ENCODE measurements around the gene KCNIP1.

The KCNIP1 gene

GRCh38 chr5:170709640-170710039, 205.8 kb downstream of the KCNIP1 start:
- no peak overlapping the region for H3K27ac ChIP-seq
- TF ChIP-seq EZH2 (IDR thresholded peaks at IDR 0.05) (no peak), FOXP2 (optimal IDR thresholded peaks at IDR 0.05; ENCODE audit: control extremely low read depth, extremely low read length, insufficient read depth) (no peak), POLR2AphosphoS5 (IDR thresholded peaks at IDR 0.05; ENCODE audit: borderline replicate concordance, low read depth, low read length) (no peak)
- H3K4me3 ChIP-seq = no peak overlapping the region
- no peaks in the 10 kb centered on the region for H3K36me3 ChIP-seq (ENCODE audit: insufficient read depth, low read length)
- H3K9ac ChIP-seq (ENCODE audit: insufficient read length) = no peak overlapping the region
- H3K9me3 ChIP-seq (ENCODE audit: low read depth, low read length) = no peaks in the 10 kb centered on the region
- DNase-seq (ENCODE audit: low read depth, low spot score) = no peak

- Histone ChIP-seq H3K4me3 (no peak overlapping the region), H3K9me3 (ENCODE audit: low read depth, low read length) (no peaks in the 10 kb centered on the region), H3K36me3 (ENCODE audit: insufficient read depth, low read length) (no peaks in the 10 kb centered on the region), H3K9ac (ENCODE audit: insufficient read length) (no peak overlapping the region), H3K27ac (no peak overlapping the region)
- TF ChIP-seq POLR2AphosphoS5 (IDR thresholded peaks at IDR 0.05; ENCODE audit: borderline replicate concordance, low read depth, low read length) = no peak
- TF ChIP-seq EZH2 (IDR thresholded peaks at IDR 0.05) = no peak
- no peak for TF ChIP-seq FOXP2 (optimal IDR thresholded peaks at IDR 0.05; ENCODE audit: control extremely low read depth, extremely low read length, insufficient read depth)
- no peak for DNase-seq (ENCODE audit: low read depth, low spot score)
Measured at GRCh38 chr5:170711300-170711699, 207.5 kb downstream of the KCNIP1 start.

- no peak overlapping the region for H3K27ac ChIP-seq
- TF ChIP-seq FOXP2 (optimal IDR thresholded peaks at IDR 0.05; ENCODE audit: control extremely low read depth, extremely low read length, insufficient read depth) (no peak), POLR2AphosphoS5 (IDR thresholded peaks at IDR 0.05; ENCODE audit: borderline replicate concordance, low read depth, low read length) (no peak), EZH2 (IDR thresholded peaks at IDR 0.05) (no peak)
- DNase-seq (ENCODE audit: low read depth, low spot score) = no peak
- no peaks in the 10 kb centered on the region for H3K9me3 ChIP-seq (ENCODE audit: low read depth, low read length)
- no peak overlapping the region for H3K9ac ChIP-seq (ENCODE audit: insufficient read length)
- H3K4me3 ChIP-seq = no peak overlapping the region
- H3K36me3 ChIP-seq (ENCODE audit: insufficient read depth, low read length) = no peaks in the 10 kb centered on the region
Measured at GRCh38 chr5:170715141-170715540, 211.3 kb downstream of the KCNIP1 start.

GRCh38 chr5:170716396-170716795, 212.6 kb downstream of the KCNIP1 start:
- no peak overlapping the region for H3K4me3 ChIP-seq
- no peaks in the 10 kb centered on the region for H3K9me3 ChIP-seq (ENCODE audit: low read depth, low read length)
- DNase-seq (ENCODE audit: low read depth, low spot score) = no peak
- TF ChIP-seq POLR2AphosphoS5 (IDR thresholded peaks at IDR 0.05; ENCODE audit: borderline replicate concordance, low read depth, low read length) = no peak
- TF ChIP-seq FOXP2 (optimal IDR thresholded peaks at IDR 0.05; ENCODE audit: control extremely low read depth, extremely low read length, insufficient read depth) = no peak
- H3K9ac ChIP-seq (ENCODE audit: insufficient read length) = no peak overlapping the region
- no peak overlapping the region for H3K27ac ChIP-seq
- no peaks in the 10 kb centered on the region for H3K36me3 ChIP-seq (ENCODE audit: insufficient read depth, low read length)

- H3K4me3 ChIP-seq = no peak overlapping the region
Measured at GRCh38 chr5:170719551-170719950, 215.7 kb downstream of the KCNIP1 start.

GRCh38 chr5:170720179-170720578, 216.4 kb downstream of the KCNIP1 start:
- DNase-seq (ENCODE audit: low read depth, low spot score) = no peak
- Histone ChIP-seq H3K4me3 (no peak overlapping the region), H3K9me3 (ENCODE audit: low read depth, low read length) (no peaks in the 10 kb centered on the region), H3K27ac (no peak overlapping the region), H3K9ac (ENCODE audit: insufficient read length) (no peak overlapping the region), H3K36me3 (ENCODE audit: insufficient read depth, low read length) (no peaks in the 10 kb centered on the region)
- no peak for TF ChIP-seq EZH2 (IDR thresholded peaks at IDR 0.05)

More at GRCh38 chr5:170719551-170719950, 215.7 kb downstream of the KCNIP1 start:
- H3K9ac ChIP-seq (ENCODE audit: insufficient read length) = no peak overlapping the region
- H3K36me3 ChIP-seq (ENCODE audit: insufficient read depth, low read length) = no peaks in the 10 kb centered on the region
- no peak for TF ChIP-seq POLR2AphosphoS5 (IDR thresholded peaks at IDR 0.05; ENCODE audit: borderline replicate concordance, low read depth, low read length)
- TF ChIP-seq FOXP2 (optimal IDR thresholded peaks at IDR 0.05; ENCODE audit: control extremely low read depth, extremely low read length, insufficient read depth) = no peak
- TF ChIP-seq EZH2 (IDR thresholded peaks at IDR 0.05) = no peak
- no peak overlapping the region for H3K27ac ChIP-seq
- H3K9me3 ChIP-seq (ENCODE audit: low read depth, low read length) = no peaks in the 10 kb centered on the region
- DNase-seq (ENCODE audit: low read depth, low spot score) = no peak

GRCh38 chr5:170720984-170721383, 217.2 kb downstream of the KCNIP1 start:
- TF ChIP-seq FOXP2 (optimal IDR thresholded peaks at IDR 0.05; ENCODE audit: control extremely low read depth, extremely low read length, insufficient read depth) (no peak), EZH2 (IDR thresholded peaks at IDR 0.05) (no peak), POLR2AphosphoS5 (IDR thresholded peaks at IDR 0.05; ENCODE audit: borderline replicate concordance, low read depth, low read length) (no peak)
- Histone ChIP-seq H3K9me3 (ENCODE audit: low read depth, low read length) (no peaks in the 10 kb centered on the region), H3K4me3 (no peak overlapping the region), H3K27ac (no peak overlapping the region), H3K9ac (ENCODE audit: insufficient read length) (no peak overlapping the region), H3K36me3 (ENCODE audit: insufficient read depth, low read length) (no peaks in the 10 kb centered on the region)
- no peak for DNase-seq (ENCODE audit: low read depth, low spot score)

- no peak for DNase-seq (ENCODE audit: low read depth, low spot score)
- no peak overlapping the region for H3K9ac ChIP-seq (ENCODE audit: insufficient read length)
- no peaks in the 10 kb centered on the region for H3K9me3 ChIP-seq (ENCODE audit: low read depth, low read length)
- H3K27ac ChIP-seq = no peak overlapping the region
- H3K36me3 ChIP-seq (ENCODE audit: insufficient read depth, low read length) = no peaks in the 10 kb centered on the region
- no peak overlapping the region for H3K4me3 ChIP-seq
- TF ChIP-seq EZH2 (IDR thresholded peaks at IDR 0.05) (no peak), FOXP2 (optimal IDR thresholded peaks at IDR 0.05; ENCODE audit: control extremely low read depth, extremely low read length, insufficient read depth) (no peak), POLR2AphosphoS5 (IDR thresholded peaks at IDR 0.05; ENCODE audit: borderline replicate concordance, low read depth, low read length) (no peak)
Measured at GRCh38 chr5:170721681-170722080, 217.9 kb downstream of the KCNIP1 start.

GRCh38 chr5:170722316-170722715, 218.5 kb downstream of the KCNIP1 start:
- Histone ChIP-seq H3K9me3 (ENCODE audit: low read depth, low read length) (no peaks in the 10 kb centered on the region), H3K36me3 (ENCODE audit: insufficient read depth, low read length) (no peaks in the 10 kb centered on the region), H3K27ac (no peak overlapping the region), H3K9ac (ENCODE audit: insufficient read length) (no peak overlapping the region), H3K4me3 (no peak overlapping the region)
- DNase-seq (ENCODE audit: low read depth, low spot score) = no peak
- TF ChIP-seq POLR2AphosphoS5 (IDR thresholded peaks at IDR 0.05; ENCODE audit: borderline replicate concordance, low read depth, low read length) (no peak), FOXP2 (optimal IDR thresholded peaks at IDR 0.05; ENCODE audit: control extremely low read depth, extremely low read length, insufficient read depth) (no peak), EZH2 (IDR thresholded peaks at IDR 0.05) (no peak)
